Panc1 (cell line): ENCODE results near the gene ETNK2. TPM values are rescaled to one million over a fixed set of nuclear protein-coding genes. Genes with fewer than 3 reads are reported as not detected.

Experiments
- ATAC-seq: fragments of 200-7000 bp; cut with Tn5 transposase; 2 replicates; pipeline ENCODE4 v1.9.1; 2020; ENCODE audit warnings: mild to moderate bottlenecking, moderate library complexity
- BruUV-seq: library from RNA; stranded (reverse); fragments of 400-500 nt; replicated peaks from 2 replicates; lab custom pipeline; 2021; lab: Mats Ljungman, UMichigan
- CTCF ChIA-PET: fragments of 300-600 bp; sonication (Branson Sonifier 250); formaldehyde crosslinking; loops from one replicate; lab custom pipeline; 2022; ENCODE audit warnings: antibody characterized with exemption; lab: Charles Lee
- POLR2A ChIA-PET: fragments of 300-600 bp; sonication (Branson Sonifier 250); formaldehyde crosslinking; loops from one replicate; lab custom pipeline; 2022; ENCODE audit warnings: antibody characterized with exemption; lab: Charles Lee
- DNase-seq: peaks from one replicate; pipeline ENCODE4 v3.0.0-alpha.2; 2010; ENCODE audit warnings: low read depth, low spot score
- H3K27ac ChIP-seq: 2 replicates; pipeline ENCODE4 v1.5.1; 2011; ENCODE audit warnings: mild to moderate bottlenecking, low read length, inconsistent platforms
- H3K27me3 ChIP-seq: fragments of 200-500 bp; sonication (Bioruptor generic); 2 replicates; pipeline ENCODE4 v1.6.0; 2014; ENCODE audit warnings: low read length, inconsistent platforms; ENCODE audit not compliant: control insufficient read depth, insufficient read depth
- H3K36me3 ChIP-seq: fragments of 200-500 bp; sonication (Bioruptor generic); 2 replicates; pipeline ENCODE4 v1.5.1; 2014; ENCODE audit warnings: inconsistent platforms, mild to moderate bottlenecking, low read length, moderate library complexity; ENCODE audit not compliant: control insufficient read depth, insufficient read depth
- H3K4me1 ChIP-seq: 2 replicates; pipeline ENCODE4 v1.5.1; 2011; ENCODE audit warnings: inconsistent platforms, mild to moderate bottlenecking, low read length, moderate library complexity; ENCODE audit not compliant: control insufficient read depth, insufficient read depth
- H3K4me3 ChIP-seq, 2 experiments: 2 replicates each; pipeline ENCODE4 v1.5.1; 2011 to 2012; ENCODE audit warnings: low read depth in 2 of 2, low read length in 2 of 2, mild to moderate bottlenecking in 2 of 2, inconsistent platforms in 1 of 2, moderate library complexity in 1 of 2
- H3K9me3 ChIP-seq: fragments of 200-500 bp; sonication (Bioruptor generic); 2 replicates; pipeline ENCODE4 v1.5.1; 2014; ENCODE audit warnings: low read depth, mild to moderate bottlenecking, inconsistent platforms, low read length, moderate library complexity; ENCODE audit not compliant: control insufficient read depth, insufficient read depth
- POLR2AphosphoS5 ChIP-seq: IDR thresholded peaks from 2 replicates; pipeline ENCODE4 v1.6.1; 2012; ENCODE audit warnings: mild to moderate bottlenecking, low read depth, low read length, moderate library complexity
- SIN3A ChIP-seq: IDR thresholded peaks from 2 replicates; pipeline ENCODE4 v1.6.1; 2012; ENCODE audit warnings: low read depth, mild to moderate bottlenecking, low read length, moderate library complexity, borderline replicate concordance; ENCODE audit not compliant: insufficient read depth
- TCF7L2 ChIP-seq: IDR thresholded peaks from 2 replicates; pipeline ENCODE4 v1.6.1; 2011; ENCODE audit warnings: mild to moderate bottlenecking, low read depth, low read length, inconsistent platforms
- in situ Hi-C: cut with HindIII; loops from 2 replicates; pipeline ENCODE4 v1.10.0; 2016; ENCODE audit warnings: low sequenced_read_pairs, low pct_unique_long_range_greater_than_20kb
- intact Hi-C: fragments of 100-400 bp; cut with micrococcal nuclease; formaldehyde crosslinking; loops from one replicate; pipeline ENCODE4 v1.10.0; 2022; ENCODE audit not compliant: unreplicated experiment
- total RNA-seq: library from RNA; stranded (reverse); gene quantifications from one replicate; pipeline ENCODE4 v1.2.1, GENCODE V29; 2021; ENCODE audit not compliant: unreplicated experiment
- TF ChIP-seq, protein P1 (sequence below): fragments of 450-650 bp; IDR thresholded peaks from 2 replicates; pipeline ENCODE4 v1.5.1; 2017; ENCODE audit warnings: mild to moderate bottlenecking
- TF ChIP-seq, protein P2 (sequence below), 2 experiments: IDR thresholded peaks; 2 replicates each; pipeline ENCODE4 v1.6.1; 2011 to 2012; ENCODE audit warnings: low read depth in 2 of 2, control low read depth in 1 of 2, low read length in 1 of 2, mild to moderate bottlenecking in 1 of 2, moderate library complexity in 1 of 2; ENCODE audit not compliant: insufficient read depth in 1 of 2

Gene ETNK2
- total RNA-seq, 1 experiment from 2014 or later = 6.7 TPM

DNA sequence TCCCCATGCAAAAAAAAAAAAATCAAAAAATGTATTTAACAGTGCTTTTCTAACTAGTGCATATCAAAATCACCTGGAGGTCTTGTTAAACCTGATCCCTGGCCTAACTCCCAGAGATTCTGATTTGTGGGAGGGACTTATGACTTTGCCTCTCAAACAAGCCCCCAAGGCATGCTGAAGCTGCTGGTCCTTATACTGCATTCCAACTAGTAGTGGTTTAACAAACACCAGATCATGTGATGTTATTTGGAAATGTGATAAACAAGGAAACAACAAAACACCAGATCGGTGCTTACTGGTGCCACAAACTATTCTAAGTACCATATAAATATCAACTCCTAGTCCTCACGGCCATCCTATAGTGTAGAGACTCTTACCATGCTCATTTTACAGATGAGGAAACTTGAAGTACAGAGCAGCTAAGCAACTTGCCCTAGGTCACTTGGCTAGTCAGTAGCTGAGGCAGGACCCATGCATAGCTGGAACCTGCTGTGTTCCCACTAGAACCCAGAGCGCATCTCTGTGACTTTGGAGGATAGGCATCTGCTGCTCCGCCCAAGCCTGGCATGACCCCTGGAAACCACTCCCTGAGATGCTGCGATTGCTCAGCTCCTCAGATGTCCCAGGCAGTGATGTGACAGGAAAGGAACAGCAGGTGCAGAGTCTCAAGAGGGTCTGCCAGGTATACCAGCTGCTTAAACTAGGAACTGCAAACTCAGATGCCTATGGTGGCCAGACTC is 40.8 kb downstream of the ETNK2 start:
- no peak overlapping the region for H3K27ac ChIP-seq
- ATAC-seq (no peak), DNase-seq (no peak)
- peaks cover 12% of the 10 kb centered on the region for H3K4me1 ChIP-seq
- no peaks in the 10 kb centered on the region for H3K36me3 ChIP-seq
- no peaks in the 10 kb centered on the region for H3K9me3 ChIP-seq
- CTCF ChIA-PET = no interaction called here
- BruUV-seq = no TSS peak
- POLR2A ChIA-PET = no interaction called here
- intact Hi-C loops (no loop called here), in situ Hi-C loops (no loop called here)
- H3K4me3 ChIP-seq = no peak overlapping the region
- no peaks in the 10 kb centered on the region for H3K27me3 ChIP-seq
- TF ChIP-seq TCF7L2 (no peak), SIN3A (no peak), POLR2AphosphoS5 (no peak)
- TF ChIP-seq, protein P1, sequence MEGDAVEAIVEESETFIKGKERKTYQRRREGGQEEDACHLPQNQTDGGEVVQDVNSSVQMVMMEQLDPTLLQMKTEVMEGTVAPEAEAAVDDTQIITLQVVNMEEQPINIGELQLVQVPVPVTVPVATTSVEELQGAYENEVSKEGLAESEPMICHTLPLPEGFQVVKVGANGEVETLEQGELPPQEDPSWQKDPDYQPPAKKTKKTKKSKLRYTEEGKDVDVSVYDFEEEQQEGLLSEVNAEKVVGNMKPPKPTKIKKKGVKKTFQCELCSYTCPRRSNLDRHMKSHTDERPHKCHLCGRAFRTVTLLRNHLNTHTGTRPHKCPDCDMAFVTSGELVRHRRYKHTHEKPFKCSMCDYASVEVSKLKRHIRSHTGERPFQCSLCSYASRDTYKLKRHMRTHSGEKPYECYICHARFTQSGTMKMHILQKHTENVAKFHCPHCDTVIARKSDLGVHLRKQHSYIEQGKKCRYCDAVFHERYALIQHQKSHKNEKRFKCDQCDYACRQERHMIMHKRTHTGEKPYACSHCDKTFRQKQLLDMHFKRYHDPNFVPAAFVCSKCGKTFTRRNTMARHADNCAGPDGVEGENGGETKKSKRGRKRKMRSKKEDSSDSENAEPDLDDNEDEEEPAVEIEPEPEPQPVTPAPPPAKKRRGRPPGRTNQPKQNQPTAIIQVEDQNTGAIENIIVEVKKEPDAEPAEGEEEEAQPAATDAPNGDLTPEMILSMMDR = no peak
- TF ChIP-seq, protein P2, sequence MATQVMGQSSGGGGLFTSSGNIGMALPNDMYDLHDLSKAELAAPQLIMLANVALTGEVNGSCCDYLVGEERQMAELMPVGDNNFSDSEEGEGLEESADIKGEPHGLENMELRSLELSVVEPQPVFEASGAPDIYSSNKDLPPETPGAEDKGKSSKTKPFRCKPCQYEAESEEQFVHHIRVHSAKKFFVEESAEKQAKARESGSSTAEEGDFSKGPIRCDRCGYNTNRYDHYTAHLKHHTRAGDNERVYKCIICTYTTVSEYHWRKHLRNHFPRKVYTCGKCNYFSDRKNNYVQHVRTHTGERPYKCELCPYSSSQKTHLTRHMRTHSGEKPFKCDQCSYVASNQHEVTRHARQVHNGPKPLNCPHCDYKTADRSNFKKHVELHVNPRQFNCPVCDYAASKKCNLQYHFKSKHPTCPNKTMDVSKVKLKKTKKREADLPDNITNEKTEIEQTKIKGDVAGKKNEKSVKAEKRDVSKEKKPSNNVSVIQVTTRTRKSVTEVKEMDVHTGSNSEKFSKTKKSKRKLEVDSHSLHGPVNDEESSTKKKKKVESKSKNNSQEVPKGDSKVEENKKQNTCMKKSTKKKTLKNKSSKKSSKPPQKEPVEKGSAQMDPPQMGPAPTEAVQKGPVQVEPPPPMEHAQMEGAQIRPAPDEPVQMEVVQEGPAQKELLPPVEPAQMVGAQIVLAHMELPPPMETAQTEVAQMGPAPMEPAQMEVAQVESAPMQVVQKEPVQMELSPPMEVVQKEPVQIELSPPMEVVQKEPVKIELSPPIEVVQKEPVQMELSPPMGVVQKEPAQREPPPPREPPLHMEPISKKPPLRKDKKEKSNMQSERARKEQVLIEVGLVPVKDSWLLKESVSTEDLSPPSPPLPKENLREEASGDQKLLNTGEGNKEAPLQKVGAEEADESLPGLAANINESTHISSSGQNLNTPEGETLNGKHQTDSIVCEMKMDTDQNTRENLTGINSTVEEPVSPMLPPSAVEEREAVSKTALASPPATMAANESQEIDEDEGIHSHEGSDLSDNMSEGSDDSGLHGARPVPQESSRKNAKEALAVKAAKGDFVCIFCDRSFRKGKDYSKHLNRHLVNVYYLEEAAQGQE (IDR thresholded peaks at IDR 0.05; ENCODE audit: insufficient read depth in 1 of 2, low read depth in 2 of 2, low read length in 1 of 2) = no peak

DNA sequence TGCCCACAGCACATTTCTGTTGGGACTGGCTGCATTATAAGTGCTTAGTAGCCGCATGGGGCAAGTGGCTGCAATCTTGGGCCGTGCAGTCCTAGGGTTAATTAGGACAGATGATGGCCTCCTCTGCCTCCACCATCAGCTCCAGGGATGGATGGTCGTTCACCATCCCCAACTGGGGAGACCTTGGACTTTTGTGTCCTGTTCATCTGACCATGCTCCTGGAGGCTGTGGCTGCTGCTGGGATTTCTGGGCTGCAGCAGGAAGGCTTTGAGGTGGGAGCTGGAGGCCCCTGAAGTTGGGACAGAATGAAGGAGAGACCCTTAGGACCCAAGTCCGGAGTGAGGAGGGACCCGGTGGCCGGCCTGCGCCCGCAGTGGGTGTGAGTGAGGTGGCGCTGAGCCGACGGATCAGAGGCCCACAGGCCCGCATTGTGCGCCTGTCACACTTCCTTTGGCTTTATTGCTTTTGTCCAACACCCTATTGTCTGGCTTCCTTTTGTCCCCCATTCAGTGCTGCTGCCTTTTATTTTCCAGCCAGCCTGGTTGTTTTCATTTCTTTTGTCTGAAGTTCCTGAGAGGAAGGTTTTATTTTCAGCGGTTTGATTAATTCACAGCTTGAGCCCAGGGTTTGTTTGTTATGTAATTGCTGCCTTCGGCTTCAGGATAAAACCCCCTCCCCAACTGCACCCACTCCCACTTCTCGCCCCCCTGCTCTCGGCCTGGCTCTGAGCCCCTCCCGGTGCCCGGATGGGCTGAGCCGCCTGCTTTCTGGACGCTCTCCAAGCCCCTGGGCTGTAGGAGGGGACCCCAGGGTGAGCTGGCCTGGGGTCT is 43.3 kb downstream of the ETNK2 start:
- H3K27me3 ChIP-seq = no peaks in the 10 kb centered on the region
- in situ Hi-C loops (no loop called here), intact Hi-C loops (no loop called here)
- no TSS peak for BruUV-seq
- H3K36me3 ChIP-seq = no peaks in the 10 kb centered on the region
- no peak for TF ChIP-seq TCF7L2
- no peak for TF ChIP-seq POLR2AphosphoS5
- TF ChIP-seq, protein P1 = no peak
- TF ChIP-seq, protein P2 (IDR thresholded peaks at IDR 0.05; ENCODE audit: insufficient read depth in 1 of 2, low read depth in 2 of 2, low read length in 1 of 2) = no peak
- no peak for TF ChIP-seq SIN3A
- DNase-seq (no peak), ATAC-seq (no peak)
- peaks cover 29% of the 10 kb centered on the region for H3K4me1 ChIP-seq
- H3K9me3 ChIP-seq = no peaks in the 10 kb centered on the region
- H3K4me3 ChIP-seq = no peak overlapping the region
- no peak overlapping the region for H3K27ac ChIP-seq
- ChIA-PET CTCF (no interaction called here), POLR2A (no interaction called here)
